Activated CD8-positive, alpha-beta memory T cell treated with anti-CD3 and anti-CD28 coated beads, Interleukin-2, amount 10 ng/mL, durations not matched to agents 7 days and 5 days (primary cell): Measurements from ENCODE around the gene PAGE2B. TPM values are rescaled to one million over a fixed set of nuclear protein-coding genes. Genes with fewer than 3 reads are reported as not detected.
"Not testable (repeated sequence)": the region's sequence is repeated elsewhere in the genome, so short reads cannot be mapped to it uniquely, and the experiment has no call there.

Experiments used
- ATAC-seq: fragments of 150-1000 bp; cut with Tn5 transposase; one replicate; pipeline ENCODE4 v1.10.0; 2021; ENCODE audit warnings: moderate library complexity
- CTCF ChIA-PET: fragments of 350-600 bp; sonication (Branson Sonifier 250); formaldehyde crosslinking; loops from one replicate; lab custom pipeline; 2021; ENCODE audit warnings: antibody characterized with exemption; lab: Charles Lee
- DNase-seq: peaks from one replicate; pipeline ENCODE4 v3.0.0-alpha.2; 2020
- H3K27ac Mint-ChIP-seq: one replicate; pipeline ENCODE4 v1.8.0; 2021; ENCODE audit warnings: mild to moderate bottlenecking, mixed read lengths
- H3K27me3 Mint-ChIP-seq: one replicate; pipeline ENCODE4 v1.8.0; 2021; ENCODE audit warnings: mixed read lengths
- H3K36me3 Mint-ChIP-seq: one replicate; pipeline ENCODE4 v1.8.0; 2021; ENCODE audit warnings: mild to moderate bottlenecking, mixed read lengths
- H3K4me1 Mint-ChIP-seq: one replicate; pipeline ENCODE4 v1.8.0; 2021; ENCODE audit warnings: mixed read lengths
- H3K4me3 Mint-ChIP-seq: one replicate; pipeline ENCODE4 v1.8.0; 2021; ENCODE audit warnings: mild to moderate bottlenecking, moderate library complexity, mixed read lengths
- H3K9me3 Mint-ChIP-seq: one replicate; pipeline ENCODE4 v1.8.0; 2022; ENCODE audit warnings: low read depth, mixed read lengths
- total RNA-seq, 2 experiments: library from RNA; stranded (reverse); gene quantifications; one replicate each; pipeline ENCODE4 v1.2.3, GENCODE V29; 2021

Gene PAGE2B, protein sequence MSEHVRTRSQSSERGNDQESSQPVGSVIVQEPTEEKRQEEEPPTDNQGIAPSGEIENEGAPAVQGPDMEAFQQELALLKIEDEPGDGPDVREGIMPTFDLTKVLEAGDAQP
- 1 to 10 TPM in 1 of 2 experiments, not detected in 1; 2.0 TPM for total RNA-seq

- CTCF ChIA-PET = no interaction called here
- Mint-ChIP-seq H3K27me3 (no peaks in the 10 kb centered on the region), H3K4me3 (no peak within 1 kb of the TSS), H3K27ac (no peak within 1 kb of the TSS), H3K36me3 (no peaks in the 10 kb centered on the region), H3K9me3 (no peaks in the 10 kb centered on the region), H3K4me1 (no peaks in the 10 kb centered on the region)
- DNase-seq = no peak
- no peak for ATAC-seq
Observed at GRCh38 chrX:55074851-55075467, at the start of gene PAGE2B. PAGE2B (plus strand) TSS chrX:55075030; CDS start chrX:55076042, 1,012 bp downstream.

DNA sequence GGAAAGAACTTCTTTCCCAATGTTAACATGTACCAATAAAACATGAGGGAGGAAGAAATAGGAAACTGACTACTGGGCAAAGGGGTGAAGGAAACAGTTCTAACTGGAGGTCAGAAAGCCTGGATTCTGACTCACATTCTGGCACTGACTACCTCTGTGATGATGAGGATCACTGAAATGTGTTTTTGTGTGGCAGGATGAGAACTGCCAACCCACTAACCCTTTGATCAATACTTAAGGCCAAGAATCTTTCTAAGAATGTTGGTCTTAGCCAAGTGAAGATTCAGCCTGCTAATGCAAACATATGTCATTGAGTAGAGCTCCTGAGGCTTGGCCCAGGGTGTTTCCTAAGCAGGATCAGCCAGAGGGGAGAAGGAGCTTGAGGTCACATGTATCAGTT is 48.7 kb upstream of the PAGE2B start:
- Mint-ChIP-seq H3K27ac (no peak overlapping the region), H3K27me3 (no peaks in the 10 kb centered on the region)
- CTCF ChIA-PET = no interaction called here

DNA sequence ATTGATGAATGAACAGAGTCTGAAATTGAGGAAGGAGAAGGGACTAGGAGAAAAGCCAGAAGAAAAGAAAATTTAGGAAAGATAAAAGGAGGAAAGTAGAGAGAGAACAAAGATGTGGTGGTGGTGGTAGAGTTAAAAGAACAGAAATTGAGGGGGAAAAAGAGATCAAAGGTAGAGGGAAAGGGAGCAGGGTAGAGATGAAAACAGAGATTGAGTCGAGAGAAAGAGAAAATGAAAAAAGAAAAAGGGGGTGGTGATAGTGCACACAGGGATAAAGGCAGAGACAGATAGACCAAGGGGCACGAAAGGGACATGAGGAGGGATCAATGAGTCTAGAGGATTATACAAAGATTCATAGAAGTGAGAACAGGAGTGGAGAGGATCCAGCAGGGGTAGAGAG is 48.0 kb upstream of the PAGE2B start:
- Mint-ChIP-seq H3K27ac (no peak overlapping the region), H3K9me3 (no peaks in the 10 kb centered on the region), H3K36me3 (no peaks in the 10 kb centered on the region), H3K4me1 (no peaks in the 10 kb centered on the region), H3K27me3 (no peaks in the 10 kb centered on the region), H3K4me3 (no peak overlapping the region)
- DNase-seq (no peak), ATAC-seq (no peak)
- CTCF ChIA-PET = no interaction called here

More for the DNA sequence above, 48.7 kb upstream of the PAGE2B start:
- Mint-ChIP-seq H3K4me3 (no peak overlapping the region), H3K4me1 (no peaks in the 10 kb centered on the region), H3K9me3 (no peaks in the 10 kb centered on the region), H3K36me3 (no peaks in the 10 kb centered on the region)
- DNase-seq (no peak), ATAC-seq (no peak)

DNA sequence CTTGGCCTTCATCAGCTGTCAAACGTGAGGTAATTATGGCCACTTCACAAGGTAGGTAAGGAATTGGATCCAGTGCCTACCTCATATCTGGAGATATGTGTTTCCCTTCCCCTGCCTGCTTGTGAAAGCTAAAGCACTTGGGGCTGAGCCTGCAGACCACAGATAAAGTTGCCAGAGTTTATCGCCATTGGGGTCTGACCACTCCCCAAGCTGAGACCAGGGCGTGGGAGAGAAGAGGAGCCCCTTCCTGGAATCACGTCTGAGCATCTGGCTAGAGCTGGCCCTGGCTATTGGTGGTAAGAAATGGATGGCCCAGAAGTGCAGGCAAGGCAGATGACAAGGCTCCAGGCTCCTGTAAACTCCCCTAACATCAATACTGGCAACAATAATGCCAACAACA is 46.8 kb upstream of the PAGE2B start:
- CTCF ChIA-PET = no interaction called here
- no peak overlapping the region for H3K27ac Mint-ChIP-seq
- no peaks in the 10 kb centered on the region for H3K4me1 Mint-ChIP-seq
- no peaks in the 10 kb centered on the region for H3K36me3 Mint-ChIP-seq
- no peak for DNase-seq
- H3K27me3 Mint-ChIP-seq = no peaks in the 10 kb centered on the region
- no peak for ATAC-seq
- H3K9me3 Mint-ChIP-seq = no peaks in the 10 kb centered on the region
- H3K4me3 Mint-ChIP-seq = no peak overlapping the region

- DNase-seq (no peak), ATAC-seq (no peak)
- Mint-ChIP-seq H3K9me3 (no peaks in the 10 kb centered on the region), H3K27me3 (no peaks in the 10 kb centered on the region), H3K27ac (no peak overlapping the region), H3K4me3 (no peak overlapping the region), H3K4me1 (no peaks in the 10 kb centered on the region), H3K36me3 (no peaks in the 10 kb centered on the region)
- CTCF ChIA-PET = no interaction called here
Observed at GRCh38 chrX:55028611-55029010, 46.2 kb upstream of the PAGE2B start.

GRCh38 chrX:55029291-55029690 is 45.5 kb upstream of the PAGE2B start:
- H3K9me3 Mint-ChIP-seq = no peaks in the 10 kb centered on the region
- H3K4me3 Mint-ChIP-seq = no peak overlapping the region
- ATAC-seq = no peak
- DNase-seq = no peak
- H3K27me3 Mint-ChIP-seq = no peaks in the 10 kb centered on the region
- H3K27ac Mint-ChIP-seq = no peak overlapping the region
- no peaks in the 10 kb centered on the region for H3K36me3 Mint-ChIP-seq
- H3K4me1 Mint-ChIP-seq = no peaks in the 10 kb centered on the region
- CTCF ChIA-PET = no interaction called here

GRCh38 chrX:55030271-55031205 is 44.3 kb upstream of the PAGE2B start, which contains the start of gene ALAS2:
ALAS2 (minus strand) TSS chrX:55030977; CDS start chrX:55026000, 4,977 bp downstream.
- CTCF ChIA-PET = no interaction called here
- ATAC-seq = no peak

DNA sequence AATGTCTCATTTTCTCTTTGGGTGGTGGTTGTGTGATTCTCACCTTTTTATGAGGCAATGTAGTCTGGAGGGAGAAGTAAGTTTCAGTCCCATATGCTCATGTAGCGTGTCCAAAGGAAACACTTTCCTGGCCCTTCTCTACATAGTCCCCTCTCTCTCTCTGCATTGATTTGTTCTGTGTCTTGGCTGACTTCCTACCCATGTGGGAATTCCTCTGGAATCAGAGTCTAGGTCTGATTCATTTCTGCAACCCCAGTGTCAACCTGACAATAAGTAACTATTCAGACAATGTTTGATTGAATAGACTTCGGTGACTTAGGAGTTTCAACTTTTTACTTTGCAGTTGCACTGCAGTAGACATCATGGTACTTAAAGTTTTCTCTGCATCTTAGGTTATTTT is 41.4 kb upstream of the PAGE2B start:
- CTCF ChIA-PET = no interaction called here
- Mint-ChIP-seq H3K9me3 (no peaks in the 10 kb centered on the region), H3K27ac (no peak overlapping the region), H3K36me3 (no peaks in the 10 kb centered on the region), H3K4me1 (no peaks in the 10 kb centered on the region), H3K4me3 (no peak overlapping the region), H3K27me3 (no peaks in the 10 kb centered on the region)
- no peak for DNase-seq
- ATAC-seq = no peak

More at GRCh38 chrX:55030271-55031205, 44.3 kb upstream of the PAGE2B start, which contains the start of gene ALAS2:
- H3K4me1 Mint-ChIP-seq = no peaks in the 10 kb centered on the region
- no peak within 1 kb of the TSS for H3K27ac Mint-ChIP-seq
- H3K9me3 Mint-ChIP-seq = no peaks in the 10 kb centered on the region
- no peaks in the 10 kb centered on the region for H3K36me3 Mint-ChIP-seq
- DNase-seq = no peak
- H3K27me3 Mint-ChIP-seq = no peaks in the 10 kb centered on the region
- H3K4me3 Mint-ChIP-seq = no peak within 1 kb of the TSS

DNA sequence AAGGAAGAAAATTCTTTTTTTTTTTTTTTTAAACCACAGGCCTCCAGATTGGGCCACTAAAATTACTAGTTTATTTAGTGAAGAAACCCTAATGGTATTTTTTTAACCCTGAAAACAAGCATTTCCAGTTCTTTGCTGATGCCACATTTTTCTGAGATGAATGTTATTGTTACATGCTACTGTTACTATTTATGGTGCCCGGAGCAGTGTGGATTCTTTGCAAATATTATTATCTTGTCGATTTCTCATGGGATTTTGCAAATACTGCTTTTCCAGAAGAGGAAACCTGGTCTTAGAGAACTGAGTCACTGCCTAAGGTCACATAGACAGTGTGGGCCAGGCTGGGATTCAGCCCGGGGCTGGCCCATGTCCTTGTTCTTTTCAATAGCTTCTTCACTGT is 35.4 kb upstream of the PAGE2B start:
- no peak overlapping the region for H3K27ac Mint-ChIP-seq
- no peaks in the 10 kb centered on the region for H3K36me3 Mint-ChIP-seq
- no peak for DNase-seq
- H3K27me3 Mint-ChIP-seq = no peaks in the 10 kb centered on the region
- H3K4me3 Mint-ChIP-seq = no peak overlapping the region
- CTCF ChIA-PET = no interaction called here
- ATAC-seq = no peak
- H3K9me3 Mint-ChIP-seq = no peaks in the 10 kb centered on the region
- no peaks in the 10 kb centered on the region for H3K4me1 Mint-ChIP-seq

- CTCF ChIA-PET = no interaction called here
- H3K36me3 Mint-ChIP-seq = no peaks in the 10 kb centered on the region
- H3K27me3 Mint-ChIP-seq = no peaks in the 10 kb centered on the region
- no peaks in the 10 kb centered on the region for H3K4me1 Mint-ChIP-seq
- no peak overlapping the region for H3K4me3 Mint-ChIP-seq
- no peak for ATAC-seq
- no peak overlapping the region for H3K27ac Mint-ChIP-seq
- H3K9me3 Mint-ChIP-seq = no peaks in the 10 kb centered on the region
- no peak for DNase-seq
Observed at GRCh38 chrX:55041514-55041913, 33.3 kb upstream of the PAGE2B start.

- DNase-seq, ATAC-seq, H3K27me3 Mint-ChIP-seq, H3K4me3 Mint-ChIP-seq, CTCF ChIA-PET, H3K36me3 Mint-ChIP-seq, H3K9me3 Mint-ChIP-seq, H3K27ac Mint-ChIP-seq, H3K4me1 Mint-ChIP-seq: not testable (repeated sequence)
Observed at GRCh38 chrX:55050599-55050998, 24.2 kb upstream of the PAGE2B start.

GRCh38 chrX:55056820-55057674 is 17.8 kb upstream of the PAGE2B start:
- Mint-ChIP-seq H3K27me3 (no peaks in the 10 kb centered on the region), H3K36me3 (no peaks in the 10 kb centered on the region), H3K9me3 (no peaks in the 10 kb centered on the region), H3K4me1 (peaks cover 12% of the 10 kb centered on the region), H3K27ac (peak overlapping the region; percentile 43), H3K4me3 (peak overlapping the region; percentile 12)
- DNase-seq = no peak
- CTCF ChIA-PET = interaction anchor here (1.0 to 1.5 kb wide), 3 partner anchors 57 to 165 kb away, joined by 3 to 8 read pairs (median 3); partner anchors contain the start of gene APEX2
- peak; percentile 33 for ATAC-seq
